Adrenal gland (tissue), 12 donors: ENCODE measurements around the gene VSIG2. TPM values are rescaled to one million over a fixed set of nuclear protein-coding genes. Genes with fewer than 3 reads are reported as not detected.
A peak's percentile ranks its signal among the peaks of the same experiment; 100 is the strongest.

ENCODE experiments used
- DNase-seq, 7 donors: peaks; one replicate each; pipeline ENCODE4 v3.0.0-alpha.2; 2019 to 2020
- H3K27ac ChIP-seq, 5 donors: fragments of 200-600 bp; sonication (generic) in 4 of 5; 1 replicate in 3 of 5; 2 replicates in 2 of 5; pipeline versions ENCODE4 v1.5.1 to v1.8.0; 2016 to 2020; ENCODE audit warnings: mild to moderate bottlenecking in 1 of 5
- H3K27me3 ChIP-seq: fragments of 200-600 bp; 2 replicates; pipeline ENCODE4 v1.8.0; 2021
- H3K36me3 ChIP-seq, 2 donors: fragments of 200-600 bp; replicated peaks in 1 of 2; 1 replicate in 1 of 2; 2 replicates in 1 of 2; pipeline versions ENCODE4 v1.5.1 to v1.8.0; 2018 to 2022
- H3K4me1 ChIP-seq, 2 donors: fragments of 200-600 bp; replicated peaks in 1 of 2; 1 replicate in 1 of 2; 2 replicates in 1 of 2; pipeline versions ENCODE4 v1.5.1 to v1.8.0; 2018 to 2021
- H3K4me3 ChIP-seq, 4 donors: fragments of 200-600 bp; sonication (generic) in 3 of 4; one replicate each; pipeline ENCODE4 v1.5.1; 2016 to 2018
- H3K9me3 ChIP-seq, 3 donors: fragments of 200-600 bp; sonication (generic) in 1 of 3; replicated peaks in 1 of 3; 1 replicate in 2 of 3; 2 replicates in 1 of 3; pipeline versions ENCODE4 v1.5.1 to v1.8.0; 2016 to 2021
- POLR2A ChIP-seq, 2 donors: fragments of 450-650 bp; IDR thresholded peaks; one replicate each; pipeline ENCODE4 v1.6.1; 2017; ENCODE audit warnings: antibody characterized with exemption in 2 of 2, mild to moderate bottlenecking in 2 of 2, moderate library complexity in 1 of 2
- WGBS, 4 donors: extraction: QIAGEN DNeasy Blood & Tissue Kit in 2 of 4; methylation state at CpG; one replicate each; pipeline versions ENCODE4 v1.1.5 to v1.1.7; 2013 to 2017; 5-methylcytosine and 5-hydroxymethylcytosine counted together
- intact Hi-C, 2 donors: fragments of 100-400 bp; cut with DNase I; formaldehyde crosslinking; loops; one replicate each; pipeline versions ENCODE4 v1.14.1 to v1.15.0; 2022 to 2023
- polyA plus RNA-seq, 3 donors: library from polyadenylated mRNA; stranded (reverse); fragments of 200-250 nt in 2 of 3; fragments of 350-450 nt in 1 of 3; fragmentation: Illumina TruSeq in 1 of 3; extraction: RNeasy Lipid Tissue Mini Kit (QIAGEN cat#74804) in 1 of 3; gene quantifications; one replicate each; pipeline ENCODE4 v1.2.3, GENCODE V29; 2013 to 2014
- total RNA-seq, 9 donors: library from RNA; depleted of rRNA in 4 of 9; stranded (reverse); fragments of >200 nt in 4 of 9; fragments of 120-200 nt in 1 of 9; fragmentation: NEBNext Ultra II Directional in 1 of 9; extraction: Animal tissue kit (Norgen Biotek cat#: 25700) in 1 of 9; gene quantifications; one replicate each; pipeline versions ENCODE4 v1.1.0 to v1.2.4, GENCODE V29; 2013 to 2023
- TF ChIP-seq, protein P1 (sequence below), 6 experiments: fragments of 450-650 bp in 4 of 6; fragments of 200-600 bp in 2 of 6; sonication (generic) in 1 of 6; IDR thresholded peaks; 1 replicate in 5 of 6; 2 replicates in 1 of 6; pipeline versions ENCODE4 v1.5.1 to v1.8.0; 2016 to 2021; ENCODE audit warnings: antibody characterized with exemption in 6 of 6, mild to moderate bottlenecking in 2 of 6, moderate library complexity in 1 of 6
- donor health status: healthy with polysubstance abuse.
- donor health status: Bipolar disorder and iron deficiency.
- donor health status: DM: yes; HTN: yes; CAD: no.
- donor health status: DM: no; HTN: no; CAD: no.
- donor health status: DM: no; HTN: no; CAD: no.
- donor health status: DM: yes; HTN: yes; CAD: no.

The VSIG2 gene
- total and polyA plus RNA-seq, 12 donors = 0.11 to 2.4 (median 0.48) TPM; not detected in 4

- Histone ChIP-seq H3K9me3 (no peaks in the 10 kb centered on the region), H3K27ac (peak overlapping the region in 1 of 5 donors; percentile 64), H3K27me3 (peaks cover 63% of the 10 kb centered on the region), H3K36me3 (no peaks in the 10 kb centered on the region), H3K4me1 (peaks cover 9 to 13% of the 10 kb centered on the region in 2 donors), H3K4me3 (peak overlapping the region in 3 of 4 donors; percentile 21 to 69 (median 58))
- peak in 1 of 2 donors; percentile 31 for TF ChIP-seq POLR2A (IDR thresholded peaks at IDR 0.05)
- TF ChIP-seq, protein P1, sequence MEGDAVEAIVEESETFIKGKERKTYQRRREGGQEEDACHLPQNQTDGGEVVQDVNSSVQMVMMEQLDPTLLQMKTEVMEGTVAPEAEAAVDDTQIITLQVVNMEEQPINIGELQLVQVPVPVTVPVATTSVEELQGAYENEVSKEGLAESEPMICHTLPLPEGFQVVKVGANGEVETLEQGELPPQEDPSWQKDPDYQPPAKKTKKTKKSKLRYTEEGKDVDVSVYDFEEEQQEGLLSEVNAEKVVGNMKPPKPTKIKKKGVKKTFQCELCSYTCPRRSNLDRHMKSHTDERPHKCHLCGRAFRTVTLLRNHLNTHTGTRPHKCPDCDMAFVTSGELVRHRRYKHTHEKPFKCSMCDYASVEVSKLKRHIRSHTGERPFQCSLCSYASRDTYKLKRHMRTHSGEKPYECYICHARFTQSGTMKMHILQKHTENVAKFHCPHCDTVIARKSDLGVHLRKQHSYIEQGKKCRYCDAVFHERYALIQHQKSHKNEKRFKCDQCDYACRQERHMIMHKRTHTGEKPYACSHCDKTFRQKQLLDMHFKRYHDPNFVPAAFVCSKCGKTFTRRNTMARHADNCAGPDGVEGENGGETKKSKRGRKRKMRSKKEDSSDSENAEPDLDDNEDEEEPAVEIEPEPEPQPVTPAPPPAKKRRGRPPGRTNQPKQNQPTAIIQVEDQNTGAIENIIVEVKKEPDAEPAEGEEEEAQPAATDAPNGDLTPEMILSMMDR (IDR thresholded peaks at IDR 0.05) = peak in 5 of 6 experiments; percentile 9 to 34 (median 29)
- intact Hi-C loops = no loop called here
- WGBS, 4 donors = 4 to 7% (median 4%) methylated on average over 19 to 37 of the region's 37 CpGs
- DNase-seq = peak; percentile 63 to 81 (median 69)
These were observed 5.3 kb downstream of the VSIG2 start for GRCh38 chr11:124746621-124747243.

DNA sequence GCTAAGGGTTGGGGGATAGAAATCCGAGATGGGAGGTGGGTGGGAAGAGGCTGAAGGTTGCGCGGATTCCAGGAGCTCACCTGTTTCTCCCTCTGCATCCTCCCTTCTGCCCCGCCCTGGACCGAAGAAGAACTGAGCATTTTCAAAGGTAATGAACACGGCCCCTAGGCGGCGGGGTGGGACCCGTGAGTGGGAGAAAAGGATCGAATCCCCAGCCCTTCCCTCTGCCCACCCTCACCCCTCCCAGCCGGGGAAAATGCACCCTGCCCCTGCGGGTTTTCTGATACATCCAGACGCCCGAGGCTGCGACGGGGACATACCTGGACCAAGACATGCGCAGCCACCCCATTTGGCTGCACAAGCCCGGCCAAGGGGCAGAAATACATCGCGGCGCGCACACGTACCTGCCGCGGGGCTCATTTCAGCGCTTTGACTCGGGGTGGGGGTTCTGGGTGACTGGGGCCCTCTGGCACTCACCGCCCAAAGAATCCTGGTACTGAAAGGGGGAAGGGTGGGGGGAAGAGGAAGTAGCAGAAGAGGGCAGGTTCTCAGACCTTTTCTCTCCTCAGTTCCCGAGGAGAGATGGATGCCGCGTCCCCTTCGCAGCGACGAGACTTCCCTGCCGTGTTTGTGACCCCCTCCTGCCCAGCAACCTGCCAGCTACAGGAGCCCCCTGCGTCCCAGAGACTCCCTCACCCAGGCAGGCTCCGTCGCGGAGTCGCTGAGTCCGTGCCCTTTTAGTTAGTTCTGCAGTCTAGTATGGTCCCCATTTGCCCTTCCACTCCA is 6.0 kb downstream of the VSIG2 start:
- WGBS, 4 donors = 6 to 10% (median 7%) methylated on average over 27 to 41 of the region's 41 CpGs
- intact Hi-C loops = no loop called here
- peak overlapping the region in 3 of 4 donors; percentile 21 to 69 (median 58) for H3K4me3 ChIP-seq
- no peak overlapping the region for H3K27ac ChIP-seq
- no peak for DNase-seq
- peaks cover 63% of the 10 kb centered on the region for H3K27me3 ChIP-seq
- no peaks in the 10 kb centered on the region for H3K36me3 ChIP-seq
- TF ChIP-seq POLR2A (IDR thresholded peaks at IDR 0.05) = no peak
- TF ChIP-seq, protein P1 (IDR thresholded peaks at IDR 0.05) = no peak
- H3K9me3 ChIP-seq = no peaks in the 10 kb centered on the region
- H3K4me1 ChIP-seq = peaks cover 9 to 13% of the 10 kb centered on the region in 2 donors

GRCh38 chr11:124745270-124745834 is 6.7 kb downstream of the VSIG2 start:
- peaks cover 10 to 19% of the 10 kb centered on the region in 2 donors for H3K4me1 ChIP-seq
- 25 to 38% (median 35%) methylated on average over 9 to 44 of the region's 44 CpGs for WGBS, 4 donors
- TF ChIP-seq, protein P1 (IDR thresholded peaks at IDR 0.05) = no peak
- TF ChIP-seq POLR2A (IDR thresholded peaks at IDR 0.05) = no peak
- peaks cover 58% of the 10 kb centered on the region for H3K27me3 ChIP-seq
- intact Hi-C loops = no loop called here
- no peak overlapping the region for H3K27ac ChIP-seq
- H3K9me3 ChIP-seq = no peaks in the 10 kb centered on the region
- H3K4me3 ChIP-seq = no peak overlapping the region
- H3K36me3 ChIP-seq = no peaks in the 10 kb centered on the region
- DNase-seq = no peak

GRCh38 chr11:124743050-124743449 is 9.0 kb downstream of the VSIG2 start:
- H3K27me3 ChIP-seq = peaks cover 44% of the 10 kb centered on the region
- H3K4me1 ChIP-seq = peaks cover 14 to 30% of the 10 kb centered on the region in 2 donors
- no peak overlapping the region for H3K27ac ChIP-seq
- H3K9me3 ChIP-seq = no peaks in the 10 kb centered on the region
- WGBS, 4 donors = 47 to 62% (median 57%) methylated on average over 6 of the region's 6 CpGs
- DNase-seq = no peak
- TF ChIP-seq, protein P1 (IDR thresholded peaks at IDR 0.05) = no peak
- no peak for TF ChIP-seq POLR2A (IDR thresholded peaks at IDR 0.05)
- no peak overlapping the region for H3K4me3 ChIP-seq
- intact Hi-C loops = no loop called here
- no peaks in the 10 kb centered on the region for H3K36me3 ChIP-seq
